Heart right ventricle (tissue), 16 donors: ENCODE measurements around the gene IL12B. TPM values are rescaled to one million over a fixed set of nuclear protein-coding genes. Genes with fewer than 3 reads are reported as not detected.

Experiments used
- ATAC-seq, 8 donors: fragments of 200-7000 bp; cut with Tn5 transposase; one replicate each; pipeline ENCODE4 v1.9.1; 2020; ENCODE audit warnings: mild to moderate bottlenecking in 8 of 8, moderate library complexity in 8 of 8, moderate number of reproducible peaks in 1 of 8
- DNase-seq, 2 donors: peaks; one replicate each; pipeline ENCODE4 v3.0.0-alpha.2; 2020
- H3K27ac ChIP-seq, 10 donors: fragments of 200-600 bp; sonication (generic) in 2 of 10; one replicate each; pipeline versions ENCODE4 v1.5.0 to v1.8.0; 2020 to 2022; ENCODE audit warnings: mild to moderate bottlenecking in 3 of 10
- H3K27me3 ChIP-seq, 7 donors: fragments of 200-600 bp; one replicate each; pipeline ENCODE4 v1.8.0; 2021 to 2022; ENCODE audit warnings: mild to moderate bottlenecking in 2 of 7
- H3K36me3 ChIP-seq, 9 donors: fragments of 200-600 bp; sonication (generic) in 1 of 9; one replicate each; pipeline versions ENCODE4 v1.5.0 to v1.8.0; 2020 to 2022; ENCODE audit warnings: mild to moderate bottlenecking in 2 of 9
- H3K4me1 ChIP-seq, 9 donors: fragments of 200-600 bp; sonication (generic) in 1 of 9; one replicate each; pipeline versions ENCODE4 v1.5.0 to v1.8.0; 2020 to 2022; ENCODE audit warnings: mild to moderate bottlenecking in 4 of 9
- H3K4me3 ChIP-seq, 10 donors: fragments of 200-600 bp; sonication (generic) in 2 of 10; one replicate each; pipeline versions ENCODE4 v1.5.0 to v1.8.0; 2020 to 2022; ENCODE audit warnings: mild to moderate bottlenecking in 7 of 10, moderate library complexity in 2 of 10
- H3K9me3 ChIP-seq, 11 donors: fragments of 200-600 bp in 10 of 11; sonication (generic) in 2 of 11; one replicate each; pipeline versions ENCODE4 v1.5.0 to v1.8.0; 2013 to 2022; ENCODE audit warnings: mild to moderate bottlenecking in 2 of 11, control low read depth in 1 of 11, moderate library complexity in 1 of 11
- CTCF ChIP-seq, 9 donors: fragments of 200-600 bp; sonication (generic) in 2 of 9; IDR thresholded peaks; one replicate each; pipeline versions ENCODE4 v1.5.0 to v1.8.0; 2021 to 2022; ENCODE audit warnings: antibody characterized with exemption in 9 of 9, mild to moderate bottlenecking in 5 of 9, moderate library complexity in 1 of 9
- WGBS, 2 donors: extraction: QIAGEN DNeasy Blood & Tissue Kit; methylation state at CpG; one replicate each; pipeline ENCODE4 v1.1.7; 2013; ENCODE audit warnings: inconsistent platforms in 1 of 2; 5-methylcytosine and 5-hydroxymethylcytosine counted together
- intact Hi-C, 10 donors: fragments of 100-400 bp; cut with DNase I; formaldehyde crosslinking; loops; one replicate each; pipeline versions ENCODE4 v1.11.1 to v1.14.2; 2022
- polyA plus RNA-seq, 2 donors: library from polyadenylated mRNA; stranded (reverse); fragments of 200-250 nt; gene quantifications; one replicate each; pipeline ENCODE4 v1.2.3, GENCODE V29; 2013
- total RNA-seq, 10 donors: library from RNA; stranded (reverse); fragmentation: NEBNext Ultra II Directional in 3 of 10; extraction: Animal tissue kit (Norgen Biotek cat#: 25700) in 3 of 10; gene quantifications; one replicate each; pipeline versions ENCODE4 v1.2.1 to v1.2.4, GENCODE V29; 2021 to 2023
- donor health status: Arrhythmogenic right ventricular cardiomyopathy.
- donor health status: ischemic (EF 13 %, LVEDD 7.1; RV severe dilation, severe dysfunction).
- donor health status: healthy with polysubstance abuse.
- donor health status: DM: no; HTN: yes; CAD: no.
- donor health status: DM: no; HTN: no; CAD: no.
- donor health status: ischemic (EF 25% LVEDD 6.9; RV normal size, moderate dysfunction).
- donor health status: ischemic (EF 25% LVEDD 5.7; RV mildly dilated, moderate dysfunction).
- donor health status: healthy.
- donor health status: DM: yes; HTN: yes; CAD: no.
- donor health status: Ischemic cardiomyopathy.
- donor health status: ischemic (EF 35%, LVEDD 5.7; RV mildly dilated, moderate dysfunction).
- donor health status: nonischemic (EF 11% LVEDD 7.7; RV severe dilation, severe dysfunction).
- donor health status: DM: yes; HTN: yes; CAD: no.
- donor health status: PGD.
- donor health status: ischemic (EF 29% LVEDD 5.4; RV normal size, mild dysfunction).
- donor health status: nonischemic (EF 23%, LVEDD 6.1; RV moderate dilation, normal function).

The IL12B gene
- total and polyA plus RNA-seq, 12 donors: not detected

GRCh38 chr5:159331093-159331973, 1.0 kb upstream of the IL12B start:
- Histone ChIP-seq H3K27me3 (peaks cover 0 to 33% (median 6%) of the 10 kb centered on the region in 7 donors), H3K27ac (peak overlapping the region in 5 of 10 donors; percentile 2 to 71 (median 48)), H3K4me1 (peaks cover 3 to 12% (median 10%) of the 10 kb centered on the region in 9 donors), H3K4me3 (peak overlapping the region; percentile 34 to 61 (median 50)), H3K36me3 (no peaks in the 10 kb centered on the region), H3K9me3 (no peaks in the 10 kb centered on the region)
- peak; percentile 48 to 84 (median 78) for TF ChIP-seq CTCF (IDR thresholded peaks at IDR 0.05)
- DNase-seq (peak; percentile 56 to 73), ATAC-seq (peak; percentile 82 to 93 (median 91))
- intact Hi-C loops: loop anchor here in 4 of 10 donors (5.0 to 10.0 kb wide), 3 partner anchors 106 to 653 kb away; partner anchors contain the start of gene ADRA1B (in 1 of the 4)
- WGBS, 2 donors: 5 to 6% methylated on average over 49 to 50 of the region's 50 CpGs

- Histone ChIP-seq H3K36me3 (no peaks in the 10 kb centered on the region), H3K27me3 (peaks cover 0 to 36% (median 10%) of the 10 kb centered on the region in 7 donors), H3K27ac (no peak overlapping the region), H3K4me3 (no peak overlapping the region), H3K9me3 (no peaks in the 10 kb centered on the region), H3K4me1 (no peaks in the 10 kb centered on the region)
- no peak for ATAC-seq
- TF ChIP-seq CTCF (IDR thresholded peaks at IDR 0.05): no peak
- DNase-seq: no peak
- intact Hi-C loops: loop anchor here in 1 of 10 donors (5.0 kb wide), 1 partner anchor 592 kb away; the partner anchor contains the start of gene ADRA1B
- 73 to 84% methylated on average over 4 of the region's 4 CpGs for WGBS, 2 donors
These were observed 5.3 kb downstream of the IL12B start for GRCh38 chr5:159324986-159325385.

- H3K27ac ChIP-seq: no peak overlapping the region
- no peaks in the 10 kb centered on the region for H3K36me3 ChIP-seq
- WGBS, 2 donors: 94 to 96% methylated on average over 3 of the region's 3 CpGs
- TF ChIP-seq CTCF (IDR thresholded peaks at IDR 0.05): no peak
- no peaks in the 10 kb centered on the region for H3K9me3 ChIP-seq
- no peaks in the 10 kb centered on the region for H3K4me1 ChIP-seq
- DNase-seq: no peak
- no peak for ATAC-seq
- no peak overlapping the region for H3K4me3 ChIP-seq
- peaks cover 0 to 31% (median 10%) of the 10 kb centered on the region in 7 donors for H3K27me3 ChIP-seq
- intact Hi-C loops: no loop called here
These were observed 6.1 kb downstream of the IL12B start for GRCh38 chr5:159324102-159324755.

- H3K36me3 ChIP-seq: no peaks in the 10 kb centered on the region
- intact Hi-C loops: no loop called here
- no peaks in the 10 kb centered on the region for H3K4me1 ChIP-seq
- TF ChIP-seq CTCF (IDR thresholded peaks at IDR 0.05): no peak
- no peak for DNase-seq
- no peak overlapping the region for H3K4me3 ChIP-seq
- peaks cover 0 to 12% (median 5%) of the 10 kb centered on the region in 7 donors for H3K27me3 ChIP-seq
- no peak for ATAC-seq
- no peak overlapping the region for H3K27ac ChIP-seq
- WGBS, 2 donors: 87 to 90% methylated on average over 6 of the region's 6 CpGs
- no peaks in the 10 kb centered on the region for H3K9me3 ChIP-seq
These were observed 8.1 kb downstream of the IL12B start for GRCh38 chr5:159322180-159322579.
